NT2/D1 (cell line): ENCODE data around the gene TMEM235.

ENCODE experiments used
- DNase-seq: peaks from one replicate; pipeline ENCODE4 v3.0.0-alpha.2; 2011; ENCODE audit warnings: low read depth, low spot score
- H3K27me3 ChIP-seq: 2 replicates; pipeline ENCODE4 v1.6.0; 2011; ENCODE audit warnings: mild to moderate bottlenecking; ENCODE audit not compliant: insufficient read length, insufficient read depth
- H3K36me3 ChIP-seq: 2 replicates; pipeline ENCODE4 v1.6.1; 2011; ENCODE audit warnings: mild to moderate bottlenecking, low read length, mixed read lengths; ENCODE audit not compliant: insufficient read depth, insufficient read length
- H3K4me1 ChIP-seq: 2 replicates; pipeline ENCODE4 v1.5.1; 2011; ENCODE audit not compliant: insufficient read depth, insufficient read length
- H3K4me3 ChIP-seq: 2 replicates; pipeline ENCODE4 v1.5.1; 2011; ENCODE audit warnings: low read depth; ENCODE audit not compliant: insufficient read length
- H3K9ac ChIP-seq: 2 replicates; pipeline ENCODE4 v1.6.0; 2011; ENCODE audit warnings: low read depth; ENCODE audit not compliant: insufficient read length
- H3K9me3 ChIP-seq: 2 replicates; pipeline ENCODE4 v1.5.1; 2011; ENCODE audit warnings: mild to moderate bottlenecking, low read length; ENCODE audit not compliant: insufficient read depth
- SUZ12 ChIP-seq: IDR thresholded peaks from 2 replicates; pipeline ENCODE4 v1.6.1; 2011; ENCODE audit not compliant: insufficient read length, insufficient read depth; ENCODE audit errors: extremely low read depth
- YY1 ChIP-seq: IDR thresholded peaks from 2 replicates; pipeline ENCODE4 v1.6.1; 2011; ENCODE audit not compliant: insufficient read length, insufficient read depth
- ZNF274 ChIP-seq: IDR thresholded peaks from 2 replicates; pipeline ENCODE4 v1.6.1; 2011; ENCODE audit warnings: mild to moderate bottlenecking, low read depth, low read length

The TMEM235 gene

GRCh38 chr17:78253946-78254672 is 22.7 kb downstream of the TMEM235 start:
- H3K36me3 ChIP-seq, result no peaks in the 10 kb centered on the region
- peak overlapping the region; percentile 97 for H3K9ac ChIP-seq
- H3K9me3 ChIP-seq, result no peaks in the 10 kb centered on the region
- DNase-seq, result peak; percentile 87
- peaks cover 52% of the 10 kb centered on the region for H3K4me1 ChIP-seq
- peak overlapping the region; percentile 92 for H3K4me3 ChIP-seq
- H3K27me3 ChIP-seq, result no peaks in the 10 kb centered on the region
- no peak for TF ChIP-seq YY1
- no peak for TF ChIP-seq SUZ12
- TF ChIP-seq ZNF274, result no peak

GRCh38 chr17:78255029-78255656 is 23.7 kb downstream of the TMEM235 start:
- H3K4me1 ChIP-seq, result peaks cover 44% of the 10 kb centered on the region

GRCh38 chr17:78255953-78256706 is 24.7 kb downstream of the TMEM235 start:
- Histone ChIP-seq H3K4me3 (no peak overlapping the region), H3K4me1 (peaks cover 38% of the 10 kb centered on the region), H3K9me3 (no peaks in the 10 kb centered on the region), H3K27me3 (no peaks in the 10 kb centered on the region), H3K36me3 (no peaks in the 10 kb centered on the region), H3K9ac (no peak overlapping the region)
- no peak for DNase-seq
- TF ChIP-seq YY1, result no peak

More at GRCh38 chr17:78255029-78255656, 23.7 kb downstream of the TMEM235 start:
- TF ChIP-seq SUZ12 (no peak), ZNF274 (no peak), YY1 (no peak)
- Histone ChIP-seq H3K9me3 (no peaks in the 10 kb centered on the region), H3K9ac (no peak overlapping the region), H3K27me3 (no peaks in the 10 kb centered on the region), H3K36me3 (no peaks in the 10 kb centered on the region), H3K4me3 (no peak overlapping the region)
- DNase-seq, result no peak

GRCh38 chr17:78256707-78257591 is 25.5 kb downstream of the TMEM235 start:
- no peak for TF ChIP-seq SUZ12
- no peak for TF ChIP-seq ZNF274
- no peak for TF ChIP-seq YY1
- no peak for DNase-seq
- H3K4me1 ChIP-seq, result peaks cover 34% of the 10 kb centered on the region
- no peak overlapping the region for H3K4me3 ChIP-seq
- H3K9me3 ChIP-seq, result no peaks in the 10 kb centered on the region
- H3K27me3 ChIP-seq, result no peaks in the 10 kb centered on the region
- H3K9ac ChIP-seq, result no peak overlapping the region
- H3K36me3 ChIP-seq, result no peaks in the 10 kb centered on the region

- DNase-seq, result no peak
- Histone ChIP-seq H3K4me3 (no peak overlapping the region), H3K36me3 (no peaks in the 10 kb centered on the region), H3K27me3 (no peaks in the 10 kb centered on the region), H3K9ac (peak overlapping the region; percentile 15), H3K4me1 (peaks cover 32% of the 10 kb centered on the region), H3K9me3 (no peaks in the 10 kb centered on the region)
- no peak for TF ChIP-seq SUZ12
- no peak for TF ChIP-seq ZNF274
- no peak for TF ChIP-seq YY1
Measured at GRCh38 chr17:78257810-78258322, 26.4 kb downstream of the TMEM235 start.

- Histone ChIP-seq H3K4me1 (peaks cover 29% of the 10 kb centered on the region), H3K4me3 (no peak overlapping the region), H3K9me3 (no peaks in the 10 kb centered on the region), H3K36me3 (no peaks in the 10 kb centered on the region), H3K27me3 (no peaks in the 10 kb centered on the region), H3K9ac (peak overlapping the region; percentile 15)
- no peak for TF ChIP-seq SUZ12
- no peak for TF ChIP-seq YY1
- DNase-seq, result no peak
Measured at GRCh38 chr17:78258323-78259191, 27.1 kb downstream of the TMEM235 start.
